Psoas muscle (tissue), 8 donors: ENCODE measurements around the gene PELO. TPM values are rescaled to one million over a fixed set of nuclear protein-coding genes. Genes with fewer than 3 reads are reported as not detected.

Experiments used
- ATAC-seq, 4 donors: fragments of 200-7000 bp; cut with Tn5 transposase; one replicate each; pipeline ENCODE4 v1.9.1; 2020; ENCODE audit warnings: moderate library complexity in 3 of 4, mild to moderate bottlenecking in 2 of 4
- DNase-seq, 2 donors: peaks; one replicate each; pipeline ENCODE4 v3.0.0-alpha.2; 2020
- H3K27ac ChIP-seq: fragments of 200-600 bp; one replicate; pipeline ENCODE4 v1.8.0; 2022
- H3K27me3 ChIP-seq, 3 donors: fragments of 200-600 bp in 1 of 3; one replicate each; pipeline versions ENCODE4 v1.6.1 to v1.8.0; 2013 to 2022; ENCODE audit warnings: low read length in 2 of 3, mild to moderate bottlenecking in 2 of 3, moderate library complexity in 1 of 3; ENCODE audit not compliant: insufficient read depth in 3 of 3
- H3K36me3 ChIP-seq, 2 donors: fragments of 200-600 bp in 1 of 2; one replicate each; pipeline versions ENCODE4 v1.6.1 to v1.8.0; 2013 to 2022; ENCODE audit warnings: low read depth in 1 of 2, mild to moderate bottlenecking in 1 of 2, moderate library complexity in 1 of 2; ENCODE audit not compliant: insufficient read depth in 1 of 2
- H3K4me1 ChIP-seq: fragments of 200-600 bp; one replicate; pipeline ENCODE4 v1.8.0; 2022
- H3K4me3 ChIP-seq: fragments of 200-600 bp; one replicate; pipeline ENCODE4 v1.8.0; 2022; ENCODE audit warnings: mild to moderate bottlenecking
- H3K9me3 ChIP-seq: fragments of 200-600 bp; one replicate; pipeline ENCODE4 v1.8.0; 2022
- WGBS, 3 donors: extraction: QIAGEN DNeasy Blood & Tissue Kit; methylation state at CpG; one replicate each; pipeline versions ENCODE4 v1.1.6 to v1.1.7; 2013; 5-methylcytosine and 5-hydroxymethylcytosine counted together
- intact Hi-C, 2 donors: fragments of 100-400 bp; cut with DNase I; formaldehyde crosslinking; loops; one replicate each; pipeline versions ENCODE4 v1.11.0 to v1.14.2; 2022
- polyA plus RNA-seq, 3 donors: library from polyadenylated mRNA; stranded (reverse); fragments of 200-250 nt; gene quantifications; one replicate each; pipeline ENCODE4 v1.2.3, GENCODE V29; 2013
- total RNA-seq, 4 donors: library from RNA; stranded (reverse); fragmentation: NEBNext Ultra II Directional in 2 of 4; extraction: Animal tissue kit (Norgen Biotek cat#: 25700) in 2 of 4; gene quantifications; one replicate each; pipeline versions ENCODE4 v1.2.1 to v1.2.4, GENCODE V29; 2021 to 2023
- TF ChIP-seq, protein P1 (sequence below): fragments of 200-600 bp; IDR thresholded peaks from one replicate; pipeline ENCODE4 v1.8.0; 2022; ENCODE audit warnings: antibody characterized with exemption
- donor health status: healthy with polysubstance abuse.
- donor health status: DM: no; HTN: no; CAD: no; lungs with moderate emphysema.
- donor health status: Bipolar disorder and iron deficiency.
- donor health status: healthy.
- donor health status: DM: yes; HTN: yes; CAD: no.
- donor health status: DM: no; HTN: no; CAD: no.
- donor health status: DM: no; HTN: no; CAD: no.
- donor health status: DM: yes; HTN: yes; CAD: no.

PELO gene
- total and polyA plus RNA-seq, 7 donors, result 13.1 to 30.1 (median 25.6) TPM

GRCh38 chr5:52769061-52769460 lies 18.7 kb upstream of the PELO start:
- ATAC-seq (no peak), DNase-seq (no peak)
- WGBS, 3 donors, result 74 to 75% (median 74%) methylated on average over 5 of the region's 5 CpGs
- TF ChIP-seq, protein P1, sequence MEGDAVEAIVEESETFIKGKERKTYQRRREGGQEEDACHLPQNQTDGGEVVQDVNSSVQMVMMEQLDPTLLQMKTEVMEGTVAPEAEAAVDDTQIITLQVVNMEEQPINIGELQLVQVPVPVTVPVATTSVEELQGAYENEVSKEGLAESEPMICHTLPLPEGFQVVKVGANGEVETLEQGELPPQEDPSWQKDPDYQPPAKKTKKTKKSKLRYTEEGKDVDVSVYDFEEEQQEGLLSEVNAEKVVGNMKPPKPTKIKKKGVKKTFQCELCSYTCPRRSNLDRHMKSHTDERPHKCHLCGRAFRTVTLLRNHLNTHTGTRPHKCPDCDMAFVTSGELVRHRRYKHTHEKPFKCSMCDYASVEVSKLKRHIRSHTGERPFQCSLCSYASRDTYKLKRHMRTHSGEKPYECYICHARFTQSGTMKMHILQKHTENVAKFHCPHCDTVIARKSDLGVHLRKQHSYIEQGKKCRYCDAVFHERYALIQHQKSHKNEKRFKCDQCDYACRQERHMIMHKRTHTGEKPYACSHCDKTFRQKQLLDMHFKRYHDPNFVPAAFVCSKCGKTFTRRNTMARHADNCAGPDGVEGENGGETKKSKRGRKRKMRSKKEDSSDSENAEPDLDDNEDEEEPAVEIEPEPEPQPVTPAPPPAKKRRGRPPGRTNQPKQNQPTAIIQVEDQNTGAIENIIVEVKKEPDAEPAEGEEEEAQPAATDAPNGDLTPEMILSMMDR, result no peak
- no peak overlapping the region for H3K27ac ChIP-seq
- no peak overlapping the region for H3K4me3 ChIP-seq
- no peaks in the 10 kb centered on the region for H3K4me1 ChIP-seq
- H3K36me3 ChIP-seq, result no peaks in the 10 kb centered on the region
- H3K9me3 ChIP-seq, result no peaks in the 10 kb centered on the region
- intact Hi-C loops, result no loop called here
- no peaks in the 10 kb centered on the region for H3K27me3 ChIP-seq

GRCh38 chr5:52770287-52770939 lies 17.3 kb upstream of the PELO start:
- no peaks in the 10 kb centered on the region for H3K9me3 ChIP-seq
- intact Hi-C loops, result no loop called here
- H3K27ac ChIP-seq, result no peak overlapping the region
- no peak overlapping the region for H3K4me3 ChIP-seq
- H3K27me3 ChIP-seq, result no peaks in the 10 kb centered on the region
- no peak for ATAC-seq
- H3K4me1 ChIP-seq, result no peaks in the 10 kb centered on the region
- no peak for DNase-seq
- H3K36me3 ChIP-seq, result no peaks in the 10 kb centered on the region
- TF ChIP-seq, protein P1, result no peak
- WGBS, 3 donors, result 94 to 97% (median 95%) methylated on average over 4 of the region's 4 CpGs

- H3K36me3 ChIP-seq, result no peaks in the 10 kb centered on the region
- ATAC-seq (no peak), DNase-seq (no peak)
- H3K27ac ChIP-seq, result no peak overlapping the region
- TF ChIP-seq, protein P1, result no peak
- H3K4me1 ChIP-seq, result no peaks in the 10 kb centered on the region
- intact Hi-C loops, result no loop called here
- no peak overlapping the region for H3K4me3 ChIP-seq
- H3K9me3 ChIP-seq, result no peaks in the 10 kb centered on the region
- WGBS, 3 donors, result 73 to 78% (median 73%) methylated on average over 3 of the region's 3 CpGs
- no peaks in the 10 kb centered on the region for H3K27me3 ChIP-seq
These were observed 16.2 kb upstream of the PELO start for GRCh38 chr5:52771343-52772039.

DNA sequence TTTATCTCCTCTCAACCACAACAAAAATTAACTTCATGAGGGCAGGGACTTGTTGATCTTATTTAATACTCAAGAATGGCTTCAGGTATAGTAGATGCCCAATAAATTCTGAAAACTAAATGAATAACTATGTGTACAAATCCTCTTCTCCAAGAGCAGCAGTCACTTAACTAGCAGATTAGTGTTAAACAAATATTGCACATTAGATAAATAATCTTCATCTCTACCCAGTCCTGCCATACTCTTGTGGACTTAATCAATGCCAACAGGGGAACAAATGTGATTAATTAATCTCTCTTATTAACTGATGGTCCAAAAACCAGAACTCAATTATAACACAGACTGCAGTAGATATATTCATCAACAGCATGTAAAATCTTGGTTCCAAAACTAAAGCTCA lies 15.0 kb upstream of the PELO start:
- H3K27ac ChIP-seq, result no peak overlapping the region
- H3K9me3 ChIP-seq, result no peaks in the 10 kb centered on the region
- no peak overlapping the region for H3K4me3 ChIP-seq
- H3K27me3 ChIP-seq, result no peaks in the 10 kb centered on the region
- TF ChIP-seq, protein P1, result no peak
- ATAC-seq, result no peak
- no peaks in the 10 kb centered on the region for H3K4me1 ChIP-seq
- no peak for DNase-seq
- intact Hi-C loops, result no loop called here
- no peaks in the 10 kb centered on the region for H3K36me3 ChIP-seq

GRCh38 chr5:52773342-52773741 lies 14.4 kb upstream of the PELO start:
- ATAC-seq (no peak), DNase-seq (no peak)

More at GRCh38 chr5:52773342-52773741, 14.4 kb upstream of the PELO start:
- H3K4me3 ChIP-seq, result no peak overlapping the region
- intact Hi-C loops, result no loop called here
- 60 to 72% (median 70%) methylated on average over 2 of the region's 2 CpGs for WGBS, 3 donors
- H3K27me3 ChIP-seq, result no peaks in the 10 kb centered on the region
- no peaks in the 10 kb centered on the region for H3K36me3 ChIP-seq
- TF ChIP-seq, protein P1, result no peak
- H3K9me3 ChIP-seq, result no peaks in the 10 kb centered on the region
- no peak overlapping the region for H3K27ac ChIP-seq
- no peaks in the 10 kb centered on the region for H3K4me1 ChIP-seq
